Stomach (tissue), 9 donors: ENCODE data around the gene TP73. TPM values are rescaled to one million over a fixed set of nuclear protein-coding genes. Genes with fewer than 3 reads are reported as not detected.

ENCODE experiments used
- DNase-seq, 2 donors: peaks; one replicate each; pipeline versions ENCODE4 v3.0.0 to v3.0.0-alpha.2; 2013 to 2019
- H3K27ac ChIP-seq, 5 donors: fragments of 200-600 bp in 4 of 5; sonication (generic) in 4 of 5; one replicate each; pipeline ENCODE4 v1.5.1; 2013 to 2019; ENCODE audit warnings: mild to moderate bottlenecking in 1 of 5, moderate library complexity in 1 of 5
- H3K27me3 ChIP-seq, 3 donors: fragments of 200-600 bp; sonication (generic); one replicate each; pipeline ENCODE4 v1.5.1; 2017 to 2019; ENCODE audit warnings: mixed run types in 1 of 3
- H3K36me3 ChIP-seq, 4 donors: fragments of 200-600 bp; sonication (generic); 1 replicate in 3 of 4; 2 replicates in 1 of 4; pipeline ENCODE4 v1.5.1; 2016 to 2019
- H3K4me1 ChIP-seq, 4 donors: fragments of 200-600 bp; sonication (generic); one replicate each; pipeline ENCODE4 v1.5.1; 2016 to 2019
- H3K4me3 ChIP-seq, 4 donors: fragments of 200-600 bp; sonication (generic) in 3 of 4; one replicate each; pipeline ENCODE4 v1.5.1; 2016 to 2019; ENCODE audit warnings: mild to moderate bottlenecking in 1 of 4
- H3K9me3 ChIP-seq, 4 donors: fragments of 200-600 bp; sonication (generic); one replicate each; pipeline ENCODE4 v1.5.1; 2016 to 2019
- EP300 ChIP-seq: sonication (generic); formaldehyde crosslinking; IDR thresholded peaks from one replicate; pipeline ENCODE4 v1.6.1; 2017; ENCODE audit warnings: antibody characterized with exemption
- POLR2A ChIP-seq, 4 donors: fragments of 450-650 bp; IDR thresholded peaks; one replicate each; pipeline ENCODE4 v1.6.1; 2016; ENCODE audit warnings: antibody characterized with exemption in 4 of 4, control low read depth in 2 of 4, mild to moderate bottlenecking in 1 of 4, moderate library complexity in 1 of 4
- POLR2AphosphoS5 ChIP-seq, 3 donors: sonication (generic); formaldehyde crosslinking; IDR thresholded peaks; one replicate each; pipeline ENCODE4 v1.6.1; 2016; ENCODE audit warnings: antibody characterized with exemption in 3 of 3
- WGBS, 5 donors: extraction: QIAGEN DNeasy Blood & Tissue Kit in 3 of 5; methylation state at CpG; one replicate each; pipeline versions ENCODE4 v1.1.5 to v1.1.7; 2013 to 2018; 5-methylcytosine and 5-hydroxymethylcytosine counted together
- intact Hi-C: fragments of 100-400 bp; cut with DNase I; formaldehyde crosslinking; loops from one replicate; pipeline ENCODE4 v1.15.1; 2023; ENCODE audit warnings: low total_unique reads
- polyA plus RNA-seq, 3 donors: library from polyadenylated mRNA; stranded (reverse); fragments of 200-250 nt; gene quantifications; one replicate each; pipeline ENCODE4 v1.2.3, GENCODE V29; 2013
- total RNA-seq, 5 donors: library from RNA; depleted of rRNA; stranded (reverse); fragments of >200 nt; gene quantifications; one replicate each; pipeline versions ENCODE4 v1.1.0 to v1.2.3, GENCODE V29; 2014 to 2016
- TF ChIP-seq, protein P1 (sequence below), 7 experiments: fragments of 450-650 bp in 4 of 7; fragments of 200-600 bp in 3 of 7; sonication (generic) in 3 of 7; IDR thresholded peaks; one replicate each; pipeline ENCODE4 v1.5.1; 2016 to 2019; ENCODE audit warnings: antibody characterized with exemption in 7 of 7, control low read depth in 2 of 7, mild to moderate bottlenecking in 1 of 7
- donor health status: healthy with polysubstance abuse.
- donor health status: Bipolar disorder and iron deficiency.
- donor health status: healthy.

The TP73 gene
- total and polyA plus RNA-seq, 8 donors: 0.25 to 9.8 (median 1.4) TPM; not detected in 4

DNA sequence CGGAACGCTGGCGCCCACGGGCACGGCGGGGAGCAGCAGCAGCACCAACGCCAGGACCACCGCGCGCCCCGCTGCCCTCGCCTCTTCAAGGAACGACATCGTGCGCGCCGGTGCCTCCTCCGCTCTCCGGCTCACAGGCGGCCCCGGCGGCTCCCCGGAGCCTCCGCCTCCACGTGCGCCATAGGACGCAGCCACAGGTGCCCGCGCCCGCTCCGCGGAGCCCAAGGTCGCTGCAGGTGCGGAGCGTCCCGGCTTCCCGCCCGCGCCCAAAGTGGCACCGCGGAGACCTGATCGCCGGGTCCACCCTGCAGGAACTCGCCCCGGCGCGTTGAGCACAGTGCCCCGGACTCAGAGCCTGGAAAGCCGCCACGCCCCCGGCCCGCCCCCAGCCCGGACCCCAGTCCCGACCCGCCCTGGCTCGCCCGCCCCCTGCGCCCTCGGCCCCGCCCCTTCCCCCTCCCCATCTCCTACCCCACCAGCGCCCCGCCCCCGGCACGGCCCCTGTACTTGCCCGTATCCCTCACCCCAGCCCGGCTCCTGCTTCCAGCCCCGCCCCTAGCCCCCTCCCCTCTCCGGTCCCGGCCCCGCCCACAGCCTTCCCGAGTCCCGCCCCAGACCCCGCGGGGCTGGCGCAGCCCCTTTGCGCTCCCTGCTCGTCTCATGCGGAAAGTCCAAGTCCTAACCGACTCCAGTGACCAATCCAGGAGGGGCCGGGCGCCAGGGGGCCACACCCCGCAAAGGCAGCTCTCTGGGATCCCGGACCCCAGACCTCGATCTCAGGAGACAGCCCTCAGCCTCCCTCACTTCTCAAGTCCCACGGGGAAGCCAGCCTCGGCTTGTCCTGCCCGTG, 40.9 kb upstream of the TP73 start, which contains the start of gene MEGF6:
MEGF6 (minus strand) TSS at position 339 of the 850 bp plus-strand sequence; CDS start at position 99, 240 bp downstream.
- Histone ChIP-seq H3K9me3 (no peaks in the 10 kb centered on the region), H3K4me1 (peaks cover 21 to 27% (median 24%) of the 10 kb centered on the region in 4 donors), H3K4me3 (peak within 1 kb of the TSS; percentile 41 to 58 (median 50)), H3K27me3 (peaks cover 3 to 67% (median 41%) of the 10 kb centered on the region in 3 donors), H3K27ac (no peak within 1 kb of the TSS), H3K36me3 (no peaks in the 10 kb centered on the region)
- DNase-seq: peak; percentile 73 to 93
- TF ChIP-seq EP300 (no peak), POLR2A (IDR thresholded peaks at IDR 0.05) (no peak), POLR2AphosphoS5 (IDR thresholded peaks at IDR 0.05) (no peak)
- TF ChIP-seq, protein P1, sequence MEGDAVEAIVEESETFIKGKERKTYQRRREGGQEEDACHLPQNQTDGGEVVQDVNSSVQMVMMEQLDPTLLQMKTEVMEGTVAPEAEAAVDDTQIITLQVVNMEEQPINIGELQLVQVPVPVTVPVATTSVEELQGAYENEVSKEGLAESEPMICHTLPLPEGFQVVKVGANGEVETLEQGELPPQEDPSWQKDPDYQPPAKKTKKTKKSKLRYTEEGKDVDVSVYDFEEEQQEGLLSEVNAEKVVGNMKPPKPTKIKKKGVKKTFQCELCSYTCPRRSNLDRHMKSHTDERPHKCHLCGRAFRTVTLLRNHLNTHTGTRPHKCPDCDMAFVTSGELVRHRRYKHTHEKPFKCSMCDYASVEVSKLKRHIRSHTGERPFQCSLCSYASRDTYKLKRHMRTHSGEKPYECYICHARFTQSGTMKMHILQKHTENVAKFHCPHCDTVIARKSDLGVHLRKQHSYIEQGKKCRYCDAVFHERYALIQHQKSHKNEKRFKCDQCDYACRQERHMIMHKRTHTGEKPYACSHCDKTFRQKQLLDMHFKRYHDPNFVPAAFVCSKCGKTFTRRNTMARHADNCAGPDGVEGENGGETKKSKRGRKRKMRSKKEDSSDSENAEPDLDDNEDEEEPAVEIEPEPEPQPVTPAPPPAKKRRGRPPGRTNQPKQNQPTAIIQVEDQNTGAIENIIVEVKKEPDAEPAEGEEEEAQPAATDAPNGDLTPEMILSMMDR (IDR thresholded peaks at IDR 0.05): no peak
- intact Hi-C loops: no loop called here
- WGBS, 5 donors: 0 to 2% (median 1%) methylated on average over 5 to 86 of the region's 87 CpGs

DNA sequence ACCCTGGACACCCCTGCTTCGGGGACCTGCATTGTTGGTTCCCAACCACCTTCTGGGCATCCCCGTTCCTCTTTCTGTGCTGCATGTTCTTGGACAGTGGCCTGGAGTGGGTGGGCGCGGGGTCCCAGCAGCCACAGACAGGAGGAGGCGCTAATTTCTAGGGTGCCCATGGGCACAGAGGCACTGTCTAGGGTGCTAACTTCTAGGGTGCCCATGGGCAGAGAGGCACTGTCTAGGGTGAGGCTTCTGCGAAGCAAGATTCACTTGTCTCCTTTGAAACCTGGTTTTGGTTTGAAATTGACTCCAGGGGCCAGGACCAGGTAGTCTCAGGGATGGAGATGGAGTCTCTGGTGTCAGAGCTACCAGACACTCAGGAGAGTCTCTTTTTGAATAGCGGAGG, 40.2 kb upstream of the TP73 start:
- intact Hi-C loops: no loop called here
- WGBS, 5 donors: 60 to 75% (median 71%) methylated on average over 6 to 7 of the region's 7 CpGs
- TF ChIP-seq EP300: no peak
- TF ChIP-seq, protein P1 (IDR thresholded peaks at IDR 0.05): no peak
- no peak for TF ChIP-seq POLR2AphosphoS5 (IDR thresholded peaks at IDR 0.05)
- TF ChIP-seq POLR2A (IDR thresholded peaks at IDR 0.05): no peak
- Histone ChIP-seq H3K4me3 (peak overlapping the region in 2 of 4 donors; percentile 48 to 58), H3K27me3 (peaks cover 3 to 60% (median 41%) of the 10 kb centered on the region in 3 donors), H3K36me3 (no peaks in the 10 kb centered on the region), H3K4me1 (peaks cover 21 to 27% (median 24%) of the 10 kb centered on the region in 4 donors), H3K9me3 (no peaks in the 10 kb centered on the region), H3K27ac (no peak overlapping the region)
- no peak for DNase-seq

DNA sequence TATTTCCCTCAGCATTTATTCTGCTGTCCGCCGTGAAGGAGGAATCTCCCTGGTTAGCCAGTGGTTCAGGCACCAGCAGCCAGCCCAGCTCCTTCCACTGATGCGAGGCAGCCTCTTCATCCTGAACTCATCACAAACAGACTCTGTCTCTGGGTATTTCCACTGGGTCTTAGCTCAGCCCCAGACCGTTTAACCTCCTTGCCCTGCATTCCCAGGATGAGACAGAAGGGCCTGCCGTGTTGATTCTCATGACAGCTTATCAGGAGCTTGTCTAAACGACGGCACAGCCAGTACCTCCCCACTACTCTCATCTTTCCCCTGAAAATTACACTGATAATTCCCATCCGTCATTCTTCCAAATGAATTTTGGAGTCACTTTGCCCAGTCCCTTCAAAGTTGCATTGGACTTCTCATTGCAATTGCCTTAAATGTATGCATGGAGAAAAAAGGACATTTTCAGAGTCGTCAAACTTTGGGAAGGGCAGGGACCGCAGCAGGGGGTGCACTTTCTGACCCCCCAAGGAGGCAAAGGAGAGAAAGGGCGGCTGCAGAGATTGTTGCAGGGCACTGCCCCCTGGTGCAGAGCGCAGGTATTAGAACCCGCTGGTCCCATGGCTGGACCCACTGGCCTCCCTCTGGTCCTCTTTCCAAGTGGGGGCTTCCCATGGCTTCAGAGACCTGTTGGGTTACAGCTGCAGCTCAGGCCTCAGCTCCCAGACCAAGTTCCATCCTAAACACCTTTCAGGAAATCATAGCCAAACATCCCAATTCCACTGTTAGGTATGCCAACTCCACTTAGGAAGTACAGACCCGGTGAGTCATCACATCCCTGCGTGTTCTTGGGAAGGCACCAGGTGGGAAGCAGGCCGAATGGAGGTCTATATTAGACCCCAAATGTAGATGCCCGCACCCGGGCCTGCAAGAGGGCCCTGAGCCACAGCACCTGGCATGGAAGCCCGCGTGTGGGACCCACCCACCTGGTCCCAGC, 37.3 kb upstream of the TP73 start:
- Histone ChIP-seq H3K36me3 (no peaks in the 10 kb centered on the region), H3K27ac (no peak overlapping the region), H3K9me3 (no peaks in the 10 kb centered on the region), H3K27me3 (peaks cover 0 to 31% (median 22%) of the 10 kb centered on the region in 3 donors), H3K4me3 (no peak overlapping the region), H3K4me1 (peaks cover 20 to 34% (median 26%) of the 10 kb centered on the region in 4 donors)
- 56 to 62% (median 60%) methylated on average over 17 to 20 of the region's 20 CpGs for WGBS, 5 donors
- peak; percentile 30 to 49 for DNase-seq
- TF ChIP-seq EP300 (no peak), POLR2AphosphoS5 (IDR thresholded peaks at IDR 0.05) (no peak), POLR2A (IDR thresholded peaks at IDR 0.05) (no peak)
- TF ChIP-seq, protein P1 (IDR thresholded peaks at IDR 0.05): peak in 4 of 7 experiments; percentile 38 to 61 (median 48)
- intact Hi-C loops: loop anchor here (5.0 kb wide), 2 partner anchors 48 to 123 kb away; no protein-coding TSS in a partner anchor

DNA sequence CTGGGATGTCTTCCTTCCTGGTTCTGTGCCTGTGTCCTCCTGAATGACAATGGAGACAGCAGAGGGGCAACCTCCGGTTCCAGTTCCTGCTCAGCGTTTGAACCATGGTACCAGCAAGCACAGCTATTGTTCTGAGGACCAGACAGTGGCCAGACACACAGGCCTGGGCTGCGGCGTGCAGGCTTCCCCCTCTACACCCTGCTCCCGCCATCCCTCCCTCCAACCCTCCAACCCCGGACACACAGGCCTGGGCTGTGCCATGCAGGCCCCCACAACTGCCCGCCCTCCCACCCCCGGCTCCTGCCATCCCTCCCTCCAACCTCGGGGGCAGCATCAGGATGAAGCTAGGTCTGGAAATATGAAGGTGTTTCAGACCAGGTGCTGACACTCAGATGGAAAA, 35.5 kb upstream of the TP73 start:
- H3K4me3 ChIP-seq: no peak overlapping the region
- H3K27ac ChIP-seq: no peak overlapping the region
- intact Hi-C loops: loop anchor here (5.0 kb wide), 2 partner anchors 50 to 125 kb away; no protein-coding TSS in a partner anchor
- peaks cover 2 to 30% (median 11%) of the 10 kb centered on the region in 4 donors for H3K4me1 ChIP-seq
- no peak for DNase-seq
- H3K36me3 ChIP-seq: no peaks in the 10 kb centered on the region
- 75 to 86% (median 83%) methylated on average over 8 to 9 of the region's 9 CpGs for WGBS, 5 donors
- no peaks in the 10 kb centered on the region for H3K9me3 ChIP-seq
- TF ChIP-seq POLR2A (IDR thresholded peaks at IDR 0.05): no peak
- TF ChIP-seq EP300: no peak
- no peak for TF ChIP-seq POLR2AphosphoS5 (IDR thresholded peaks at IDR 0.05)
- TF ChIP-seq, protein P1 (IDR thresholded peaks at IDR 0.05): no peak
- H3K27me3 ChIP-seq: peaks cover 0 to 13% (median 4%) of the 10 kb centered on the region in 3 donors
